ENCODE results near the gene NXF1. TPM values are rescaled to one million over a fixed set of nuclear protein-coding genes. Genes with fewer than 3 reads are reported as not detected.
A peak's percentile ranks its signal among the peaks of the same experiment; 100 is the strongest.

NXF1 gene
- total and polyA plus RNA-seq, 2 donors (not counting 1 experiment from before 2014, with no cell fraction given), result 161 to 262 TPM

- H3K9ac ChIP-seq (ENCODE audit: low read length), result peak overlapping the region; percentile 87
- Mint-ChIP-seq H3K9me3 (ENCODE audit: insufficient read depth) (no peaks in the 10 kb centered on the region), H3K27me3 (no peaks in the 10 kb centered on the region), H3K27ac (peak overlapping the region; percentile 94), H3K4me3 (peak overlapping the region; percentile 89), H3K4me1 (peaks cover 44% of the 10 kb centered on the region)
- H4K20me1 ChIP-seq (ENCODE audit: control insufficient read depth, insufficient read depth, low read length, poor library complexity, severe bottlenecking), result peaks cover 12% of the 10 kb centered on the region
- WGBS (ENCODE audit: insufficient coverage), result 3% methylated on average over 51 of the region's 51 CpGs
- H3K79me2 ChIP-seq (ENCODE audit: control insufficient read depth, insufficient read depth, low read length), result peaks cover 37% of the 10 kb centered on the region
- no peaks in the 10 kb centered on the region for H3K9me3 ChIP-seq (ENCODE audit: control extremely low read depth in 1 of 3, control insufficient read depth in 2 of 3, insufficient read depth in 1 of 3, low read length in 2 of 3)
- DNase-seq, result peak; percentile 93
- H3K4me2 ChIP-seq (replicated peaks; ENCODE audit: low read depth, low read length, poor library complexity, severe bottlenecking), result peak overlapping the region; percentile 81
- H3K4me1 ChIP-seq (ENCODE audit: control insufficient read depth in 2 of 2, insufficient read depth in 2 of 2, low read length in 2 of 2), result peaks cover 25 to 32% of the 10 kb centered on the region in 2 donors
- TF ChIP-seq CTCF (IDR thresholded peaks at IDR 0.05), result peak; percentile 97
- no peak for TF ChIP-seq EZH2 (IDR thresholded peaks at IDR 0.05; ENCODE audit: borderline replicate concordance, insufficient read depth, low read depth, low read length, poor library complexity, severe bottlenecking)
- peak overlapping the region; percentile 83 for H2AFZ ChIP-seq (ENCODE audit: insufficient read depth, low read depth, low read length, poor library complexity, severe bottlenecking)
- H3K27me3 ChIP-seq (replicated peaks in 1 of 4; ENCODE audit: control extremely low read depth in 1 of 4, control insufficient read depth in 3 of 4, insufficient read depth in 4 of 4, low read length in 3 of 4), result no peaks in the 10 kb centered on the region
- CTCF ChIA-PET, result interaction anchor here (0.6 to 7.2 kb wide), 42 partner anchors 9 to 392 kb away, joined by 3 to 101 read pairs (median 4); partner anchors contain the start of genes B3GAT3, BSCL2, EEF1G and GANAB
- intact Hi-C loops (cut with micrococcal nuclease), result loop anchor here (1.0 to 10.0 kb wide), 12 partner anchors 15 to 392 kb away; partner anchors contain the start of genes NXF1, POLR2G, TAF6L and TTC9C
- H3K4me3 ChIP-seq (ENCODE audit: control extremely low read depth in 1 of 5, extremely low read depth in 1 of 5, insufficient read depth in 1 of 5, low read depth in 2 of 5, low read length in 4 of 5), result peak overlapping the region; percentile 87 to 97 (median 94)
- POLR2A ChIA-PET, result interaction anchor here (0.6 to 3.7 kb wide), 15 partner anchors 15 to 1357 kb away, joined by 3 to 60 read pairs (median 7); partner anchors contain the start of genes C11orf98, CPSF7, CSKMT and HNRNPUL2
- H3K36me3 ChIP-seq (replicated peaks in 1 of 2; ENCODE audit: control extremely low read depth in 1 of 2, control insufficient read depth in 1 of 2, extremely low read depth in 1 of 2, insufficient read depth in 2 of 2, low read length in 1 of 2), result peaks cover 1 to 25% of the 10 kb centered on the region in 2 experiments
- peak overlapping the region; percentile 68 to 78 for H3K27ac ChIP-seq (ENCODE audit: low read length in 2 of 2)
- peak; percentile 73 for ATAC-seq (ENCODE audit: low read depth)
Observed at GRCh38 chr11:62786318-62787004, 18.8 kb downstream of the NXF1 start.

GRCh38 chr11:62782753-62783152, 22.5 kb downstream of the NXF1 start:
- ATAC-seq (ENCODE audit: low read depth), result no peak
- no peak for TF ChIP-seq CTCF (IDR thresholded peaks at IDR 0.05)
- no peak for TF ChIP-seq EZH2 (IDR thresholded peaks at IDR 0.05; ENCODE audit: borderline replicate concordance, insufficient read depth, low read depth, low read length, poor library complexity, severe bottlenecking)
- no peak for DNase-seq
- Mint-ChIP-seq H3K27me3 (no peaks in the 10 kb centered on the region), H3K4me1 (peaks cover 14% of the 10 kb centered on the region), H3K4me3 (no peak overlapping the region), H3K27ac (no peak overlapping the region), H3K9me3 (ENCODE audit: insufficient read depth) (no peaks in the 10 kb centered on the region)
- intact Hi-C loops (cut with micrococcal nuclease), result loop anchor here (10.0 kb wide), 1 partner anchor 388 kb away; no protein-coding TSS in a partner anchor
- Histone ChIP-seq H3K4me3 (ENCODE audit: control extremely low read depth in 1 of 5, extremely low read depth in 1 of 5, insufficient read depth in 1 of 5, low read depth in 2 of 5, low read length in 4 of 5) (no peak overlapping the region), H3K9me3 (ENCODE audit: control extremely low read depth in 1 of 3, control insufficient read depth in 2 of 3, insufficient read depth in 1 of 3, low read length in 2 of 3) (no peaks in the 10 kb centered on the region), H3K79me2 (ENCODE audit: control insufficient read depth, insufficient read depth, low read length) (peaks cover 7% of the 10 kb centered on the region), H3K27ac (ENCODE audit: low read length in 2 of 2) (no peak overlapping the region), H3K36me3 (replicated peaks in 1 of 2; ENCODE audit: control extremely low read depth in 1 of 2, control insufficient read depth in 1 of 2, extremely low read depth in 1 of 2, insufficient read depth in 2 of 2, low read length in 1 of 2) (peaks cover 1 to 13% of the 10 kb centered on the region in 2 experiments), H3K9ac (ENCODE audit: low read length) (no peak overlapping the region), H2AFZ (ENCODE audit: insufficient read depth, low read depth, low read length, poor library complexity, severe bottlenecking) (no peak overlapping the region), H3K27me3 (replicated peaks in 1 of 4; ENCODE audit: control extremely low read depth in 1 of 4, control insufficient read depth in 3 of 4, insufficient read depth in 4 of 4, low read length in 3 of 4) (no peaks in the 10 kb centered on the region), H3K4me2 (replicated peaks; ENCODE audit: low read depth, low read length, poor library complexity, severe bottlenecking) (no peak overlapping the region), H4K20me1 (ENCODE audit: control insufficient read depth, insufficient read depth, low read length, poor library complexity, severe bottlenecking) (no peaks in the 10 kb centered on the region), H3K4me1 (ENCODE audit: control insufficient read depth in 2 of 2, insufficient read depth in 2 of 2, low read length in 2 of 2) (peaks cover 8% of the 10 kb centered on the region in 2 donors)
- POLR2A ChIA-PET, result interaction anchor here (0.7 kb wide), 1 partner anchor 892 kb away, joined by 5 read pairs; no protein-coding TSS in a partner anchor
- CTCF ChIA-PET, result interaction anchor here (7.2 kb wide), 1 partner anchor 81 kb away, joined by 101 read pairs; no protein-coding TSS in a partner anchor
- 98% methylated on average over 5 of the region's 7 CpGs for WGBS (ENCODE audit: insufficient coverage)

Data from B cell (primary cell).